HG03066 (cell line): ENCODE results near the gene GLOD4.
"Not testable (repeated sequence)": the region's sequence is repeated elsewhere in the genome, so short reads cannot be mapped to it uniquely, and the experiment has no call there.

Experiments
- ATAC-seq: cut with Tn5 transposase; IDR thresholded peaks from one replicate; pipeline ENCODE4 v1.9.1; 2021; ENCODE audit warnings: low read depth; ENCODE audit not compliant: unreplicated experiment

The GLOD4 gene

DNA sequence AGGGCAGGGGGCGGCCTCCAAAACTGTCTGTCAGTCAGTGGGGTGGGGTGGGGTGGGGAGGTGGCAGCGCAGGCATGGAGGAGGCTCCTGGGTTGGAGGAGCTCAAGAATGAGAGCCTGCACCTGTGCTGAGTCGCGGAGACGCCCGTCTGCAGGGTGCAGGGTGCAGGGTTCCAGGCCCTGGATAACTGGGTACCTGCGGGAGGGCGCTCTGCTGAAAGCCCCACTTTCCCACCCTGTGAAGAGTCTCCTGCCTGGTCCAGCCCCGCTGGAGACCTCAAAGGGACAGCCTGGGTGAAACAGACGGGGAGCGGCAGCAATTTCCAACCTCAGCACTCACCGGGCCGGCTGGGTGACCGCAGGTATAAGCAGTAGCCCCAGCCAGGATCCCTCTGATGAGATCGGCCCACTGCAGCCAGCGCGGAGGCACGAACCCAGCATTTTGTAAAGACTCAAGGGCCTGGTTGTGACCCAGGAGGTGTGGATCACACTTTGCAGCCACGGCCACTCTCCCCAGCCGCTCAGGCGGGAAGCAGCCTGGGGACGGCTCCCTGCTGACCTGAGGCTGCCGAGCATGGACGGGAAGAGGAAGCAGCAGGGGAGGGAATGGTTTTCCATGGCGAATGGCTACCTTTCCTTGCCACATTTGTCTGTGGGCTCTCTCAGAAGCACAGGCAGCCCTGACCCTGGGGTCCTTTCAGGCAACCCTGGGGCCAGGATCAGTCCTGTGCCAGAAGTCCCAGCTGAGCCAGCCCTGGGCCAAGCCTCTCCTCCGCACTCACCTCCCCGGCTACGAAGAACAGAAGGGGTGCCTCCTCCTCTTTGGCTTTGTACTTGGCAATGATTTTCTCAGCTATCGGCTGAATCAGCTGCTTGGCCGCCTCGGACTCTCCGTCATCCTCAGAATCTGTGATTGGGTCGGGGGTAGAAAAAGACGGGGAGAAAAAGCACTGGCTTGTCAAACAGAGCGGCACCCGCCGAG is 21.1 kb upstream of the GLOD4 start:
- no peak for ATAC-seq

DNA sequence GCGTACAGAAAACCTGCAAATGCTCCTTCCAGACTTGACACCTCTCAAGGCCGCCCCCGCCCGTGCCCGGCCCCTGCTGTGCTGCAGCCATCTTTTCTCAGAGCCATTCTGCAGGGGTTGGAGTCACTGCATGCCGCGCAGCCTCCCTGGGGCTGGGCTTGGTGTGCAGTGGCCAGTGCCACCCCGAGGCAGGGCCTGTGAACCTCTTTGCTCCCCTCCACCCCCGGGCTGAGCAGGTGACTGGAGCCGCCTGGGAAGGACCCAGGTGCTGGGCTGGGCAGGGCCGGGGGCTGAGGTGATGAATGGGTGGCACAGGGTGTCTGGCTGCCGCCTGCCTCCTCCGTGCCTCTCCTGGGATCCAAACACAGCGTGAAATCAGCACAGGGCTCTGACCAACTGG is 20.4 kb upstream of the GLOD4 start:
- no peak for ATAC-seq

DNA sequence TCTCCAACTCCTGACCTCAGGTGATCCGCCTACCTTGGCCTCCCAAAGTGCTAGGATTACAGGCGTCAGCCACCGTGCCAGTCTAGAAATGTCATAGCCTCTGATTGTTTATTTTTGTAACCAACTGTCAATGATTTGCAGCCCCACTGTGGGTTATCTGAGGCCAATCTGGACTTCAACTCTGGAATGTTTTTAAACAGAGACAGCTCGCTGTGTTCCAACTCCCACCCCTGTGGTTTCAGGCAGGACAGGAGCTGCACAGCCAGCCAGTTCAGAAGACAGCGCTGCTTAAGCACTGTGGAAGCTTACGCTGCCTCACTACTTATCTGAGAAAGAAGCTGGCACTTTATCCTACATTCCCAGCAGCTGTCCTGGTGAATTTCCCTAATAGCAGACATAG is 19.6 kb upstream of the GLOD4 start:
- no peak for ATAC-seq

DNA sequence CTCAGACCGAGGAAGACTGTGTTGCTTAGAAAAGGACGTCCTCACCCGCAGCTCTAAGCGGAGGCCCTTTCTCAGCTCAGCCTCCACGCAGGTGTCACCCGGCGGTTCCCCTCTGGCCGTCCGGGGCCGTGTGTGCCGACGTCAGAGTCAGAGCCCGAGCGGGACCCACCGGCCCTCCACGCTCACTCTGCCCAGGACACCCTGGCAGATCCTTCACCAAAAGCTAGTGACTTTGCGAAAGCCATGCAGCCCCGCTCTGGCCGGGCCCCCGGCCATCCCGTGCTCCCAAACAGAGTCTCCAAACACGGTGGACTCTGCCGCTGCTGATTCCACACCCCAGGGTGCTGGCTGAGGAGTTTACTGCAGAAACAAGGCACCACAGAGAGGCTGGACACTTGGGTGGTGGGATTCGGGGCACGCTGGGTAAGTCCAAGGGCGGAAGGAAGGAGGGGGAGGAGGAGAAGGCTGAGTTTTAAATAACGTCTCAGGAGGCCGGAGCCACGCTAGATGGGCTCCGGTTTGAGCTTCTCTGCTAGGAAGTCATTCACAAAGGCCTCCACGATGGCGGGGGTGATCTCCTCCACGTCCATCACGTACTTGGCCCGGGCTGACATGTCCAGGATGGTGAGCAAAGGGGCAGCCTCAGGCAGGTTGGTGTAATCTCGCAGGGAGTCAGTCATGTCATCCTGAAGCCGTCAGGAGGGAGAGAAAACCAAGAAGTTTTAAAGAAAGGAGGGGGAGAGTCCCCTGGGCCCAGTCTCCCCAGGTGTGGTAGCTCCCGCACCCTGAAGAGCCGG is 18.6 kb upstream of the GLOD4 start:
- ATAC-seq, result no peak

DNA sequence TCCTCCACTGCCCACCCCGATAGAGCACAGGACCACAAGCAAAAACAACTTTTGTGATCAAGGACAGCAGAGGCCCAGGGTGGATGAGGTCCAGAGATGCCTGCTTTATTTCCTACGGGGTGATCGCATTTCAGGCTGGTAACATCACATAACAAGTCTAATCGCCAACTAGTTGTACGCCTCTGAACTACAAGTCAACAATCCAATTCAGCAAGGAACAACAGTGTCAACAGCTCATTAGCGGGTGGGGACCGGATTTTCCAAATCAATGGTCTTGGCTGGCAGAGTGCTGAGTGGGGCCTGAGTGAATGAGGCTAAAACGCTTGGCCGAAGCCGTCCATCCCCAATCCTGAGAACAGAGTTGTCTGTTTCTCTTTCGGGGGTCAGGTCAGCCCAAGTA is 17.2 kb upstream of the GLOD4 start:
- no peak for ATAC-seq

DNA sequence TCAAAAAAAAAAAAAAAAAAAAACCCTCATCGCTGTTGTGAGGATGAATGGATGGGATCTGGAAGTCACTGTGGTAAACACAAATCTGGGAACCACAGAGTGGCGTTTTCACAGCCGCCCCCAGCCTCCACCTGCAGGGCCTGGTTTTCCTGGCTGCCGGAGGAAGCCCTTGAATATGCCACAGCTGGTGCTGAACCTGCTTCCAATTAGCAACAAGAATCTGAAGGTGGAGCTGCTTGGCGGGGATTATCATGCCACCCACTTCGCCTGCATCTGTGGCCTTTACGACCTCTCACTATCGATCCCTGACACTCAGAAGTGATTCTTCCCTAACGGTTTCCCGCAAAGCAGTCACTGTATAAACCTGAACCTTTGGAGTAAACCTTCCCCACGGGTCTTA is 16.2 kb upstream of the GLOD4 start:
- no peak for ATAC-seq

DNA sequence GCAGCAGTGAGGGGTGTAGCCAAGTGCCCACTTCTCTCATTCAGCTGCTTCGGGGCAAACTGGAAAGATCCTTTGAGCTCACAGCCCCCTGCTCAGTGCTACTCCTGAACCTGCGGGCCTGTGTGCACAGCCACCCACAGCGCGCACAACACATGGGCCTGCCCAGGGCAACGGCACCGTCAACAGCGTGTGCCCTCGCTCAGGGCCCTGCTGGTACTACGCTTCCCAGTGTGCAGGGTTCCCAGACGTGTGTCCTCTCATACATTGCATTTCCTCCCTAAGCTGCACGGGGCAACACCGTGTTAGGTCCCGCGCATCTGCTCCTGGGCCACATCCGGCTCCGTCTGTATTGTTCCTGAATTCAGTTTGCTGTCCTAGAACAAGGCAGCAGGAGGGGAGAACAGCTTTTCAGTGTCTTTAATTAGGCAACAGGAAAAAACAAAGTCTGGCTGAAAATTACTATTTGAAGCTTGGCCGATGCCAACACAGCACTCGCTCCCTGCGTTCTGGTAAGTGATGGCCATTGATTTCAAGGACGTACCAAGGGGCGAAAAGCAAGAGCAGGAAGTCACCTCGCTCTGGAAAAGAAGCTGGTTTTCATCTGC is 15.3 kb upstream of the GLOD4 start:
- no peak for ATAC-seq

DNA sequence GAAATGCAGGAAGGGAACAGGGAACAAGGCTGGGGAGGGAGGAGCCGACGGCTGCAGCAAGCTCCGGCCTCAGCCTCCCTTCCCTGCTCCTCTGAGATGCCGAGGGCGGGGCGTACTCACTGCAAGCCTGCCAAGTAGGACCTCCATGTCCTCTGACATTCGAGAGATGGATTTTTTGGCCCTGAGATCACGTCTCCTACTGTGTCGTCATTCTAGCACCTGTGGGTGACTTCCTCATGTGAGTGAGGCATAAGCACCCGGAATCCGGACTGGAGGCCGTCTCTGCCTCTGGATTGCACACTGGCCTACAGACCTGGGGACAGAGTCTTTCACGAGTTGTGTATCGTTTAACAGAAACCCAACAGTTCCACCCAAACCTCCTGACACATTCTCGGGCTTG is 14.5 kb upstream of the GLOD4 start:
- no peak for ATAC-seq

DNA sequence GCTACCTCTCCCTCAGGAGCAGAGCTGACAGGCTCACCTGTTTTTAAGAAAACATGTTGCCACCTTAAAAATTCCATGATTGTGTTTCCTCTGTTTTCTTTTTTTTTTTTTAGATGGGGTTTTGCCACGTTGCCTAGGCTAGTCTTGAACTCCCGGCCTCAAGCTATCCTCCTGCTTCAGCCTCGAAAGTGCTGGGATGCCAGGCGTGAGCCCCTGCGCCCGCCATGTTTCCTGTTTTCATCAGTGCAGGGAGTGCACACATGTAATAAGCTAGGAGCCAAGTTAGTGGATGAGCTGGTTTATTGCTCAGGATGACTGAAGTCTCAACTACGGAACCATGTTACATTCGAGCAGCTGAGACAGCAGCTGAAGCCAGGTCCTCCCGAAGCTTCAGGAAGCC is 13.6 kb upstream of the GLOD4 start:
- ATAC-seq, result no peak

DNA sequence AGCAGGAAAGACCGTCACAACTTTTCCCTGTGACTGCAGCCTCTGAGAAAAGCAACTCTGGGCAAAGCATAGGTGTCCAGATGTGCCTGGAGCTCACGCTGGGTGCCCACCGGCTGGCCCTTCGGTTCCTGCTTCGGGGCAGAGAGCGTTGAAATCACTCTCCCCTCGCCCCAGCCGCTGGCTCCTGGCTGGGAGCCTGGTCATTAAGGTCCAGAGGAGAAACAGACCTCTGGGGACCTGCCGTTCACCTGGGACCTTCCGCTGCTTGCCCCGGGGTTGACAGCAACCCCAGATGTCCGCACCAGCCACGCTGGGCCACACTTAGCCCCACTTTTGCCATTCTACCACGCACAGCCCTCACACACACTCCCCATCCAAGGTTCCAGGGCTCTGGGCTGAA is 13.2 kb upstream of the GLOD4 start:
- ATAC-seq, result no peak

DNA sequence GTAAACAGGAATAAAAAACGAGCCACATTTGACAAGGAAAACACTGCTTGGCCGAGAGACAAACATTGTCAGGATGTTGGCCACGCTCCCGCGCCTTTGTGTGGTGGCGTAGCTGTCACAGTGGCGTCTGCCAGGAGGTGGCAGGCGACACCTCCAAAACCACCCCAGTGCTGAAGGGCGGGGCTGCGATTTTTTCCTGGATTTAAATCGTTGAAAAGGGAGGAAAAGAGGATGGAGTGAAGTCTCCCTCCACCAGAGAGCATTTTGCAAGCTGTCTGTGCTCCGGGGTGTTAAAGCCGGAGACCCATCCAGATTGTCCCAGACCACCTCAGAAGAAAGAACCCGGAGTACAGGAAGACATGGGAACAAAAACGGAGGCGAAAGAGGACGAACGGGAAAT is 12.8 kb upstream of the GLOD4 start:
- no peak for ATAC-seq

DNA sequence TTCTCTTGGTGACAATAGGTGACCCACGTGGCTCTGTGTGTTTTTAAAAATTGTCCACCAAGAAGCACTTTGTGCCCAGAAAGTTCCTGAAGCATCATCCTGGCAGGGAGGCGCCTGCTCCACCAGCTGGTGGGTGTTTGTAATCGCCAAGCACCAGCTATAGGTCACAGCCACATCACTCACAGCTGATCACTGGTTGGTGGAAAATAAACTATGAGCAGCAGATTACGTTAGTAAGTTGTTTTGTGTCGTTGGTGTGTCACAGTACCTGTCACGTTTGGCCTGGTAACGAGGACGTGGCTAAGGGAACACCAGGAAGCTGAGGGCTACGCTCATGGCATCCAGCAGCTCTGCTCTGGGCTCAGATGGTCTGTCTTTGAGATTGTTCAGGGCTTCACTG is 10.2 kb upstream of the GLOD4 start:
- no peak for ATAC-seq

DNA sequence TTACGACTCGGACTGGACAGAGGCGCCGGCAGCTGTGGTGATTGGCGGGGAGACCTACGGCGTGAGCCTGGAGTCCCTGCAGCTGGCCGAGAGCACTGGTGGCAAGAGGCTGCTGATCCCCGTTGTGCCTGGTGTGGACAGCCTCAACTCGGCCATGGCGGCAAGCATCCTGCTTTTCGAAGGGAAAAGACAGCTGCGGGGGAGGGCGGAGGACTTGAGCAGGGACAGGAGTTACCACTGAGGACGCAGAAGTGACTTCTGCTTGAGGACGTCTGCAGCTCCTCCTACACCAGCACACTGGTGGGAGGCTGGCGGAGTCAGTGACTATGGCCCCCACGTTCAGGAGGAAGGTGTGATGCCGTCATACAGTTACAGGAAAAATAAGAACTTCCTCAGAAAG is 9.7 kb upstream of the GLOD4 start:
- no peak for ATAC-seq

DNA sequence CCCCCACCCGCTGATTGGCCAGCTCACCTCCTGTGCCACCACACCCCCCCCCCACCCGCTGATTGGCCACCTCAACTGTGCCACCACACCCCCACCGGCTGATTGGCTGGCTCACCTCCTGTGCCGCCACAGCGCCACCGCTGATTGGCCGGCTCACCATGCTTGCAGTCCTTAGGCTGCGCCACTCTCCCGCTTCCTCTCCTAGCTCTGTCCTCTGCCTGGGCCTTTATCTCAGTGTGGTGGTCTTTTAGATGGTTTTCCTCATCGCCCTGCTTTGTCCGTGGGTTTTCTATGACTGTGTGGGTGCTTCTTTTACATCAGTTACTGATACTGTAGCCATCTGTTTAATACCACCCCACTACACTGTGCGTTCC is 8.8 kb upstream of the GLOD4 start:
- ATAC-seq, result not testable (repeated sequence)

DNA sequence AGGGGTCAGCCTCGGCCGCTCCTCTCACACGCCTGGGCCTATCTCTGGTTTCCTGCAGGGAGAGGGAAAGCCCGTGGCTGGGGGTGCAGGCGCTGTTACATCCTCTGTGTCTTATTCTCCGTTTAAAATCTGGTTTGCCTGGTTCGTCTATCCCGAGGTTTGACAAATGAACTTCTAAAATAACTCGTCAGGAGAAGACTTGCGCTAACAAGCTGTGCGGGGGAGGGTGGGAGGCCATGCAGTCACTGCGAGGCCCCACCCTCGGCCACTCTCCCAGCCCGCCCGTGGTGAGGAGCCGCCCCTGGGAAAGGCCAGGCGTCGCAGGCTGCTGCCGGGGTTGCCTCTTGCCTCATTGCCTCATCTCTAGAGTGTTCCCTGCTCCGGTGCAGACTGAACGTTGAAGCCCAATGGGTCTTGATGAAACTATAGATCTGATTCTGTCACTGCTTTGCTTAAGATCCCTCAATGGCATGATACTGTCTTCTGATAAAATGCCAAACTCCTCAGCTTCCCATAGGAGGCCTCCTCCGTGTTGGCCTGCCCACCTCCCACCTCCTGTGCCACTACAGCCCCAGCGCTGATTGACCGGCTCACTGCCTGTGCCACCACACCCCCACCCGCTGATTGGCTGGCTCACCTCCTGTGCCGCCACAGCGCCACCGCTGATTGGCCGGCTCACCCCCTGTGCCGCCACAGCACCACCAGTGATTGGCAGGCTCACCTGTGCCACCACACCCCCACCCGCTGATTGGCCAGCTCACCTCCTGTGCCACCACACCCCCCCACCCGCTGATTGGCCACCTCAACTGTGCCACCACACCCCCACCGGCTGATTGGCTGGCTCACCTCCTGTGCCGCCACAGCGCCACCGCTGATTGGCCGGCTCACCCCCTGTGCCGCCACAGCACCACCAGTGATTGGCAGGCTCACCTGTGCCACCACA is 8.1 kb upstream of the GLOD4 start:
- not testable (repeated sequence) for ATAC-seq

DNA sequence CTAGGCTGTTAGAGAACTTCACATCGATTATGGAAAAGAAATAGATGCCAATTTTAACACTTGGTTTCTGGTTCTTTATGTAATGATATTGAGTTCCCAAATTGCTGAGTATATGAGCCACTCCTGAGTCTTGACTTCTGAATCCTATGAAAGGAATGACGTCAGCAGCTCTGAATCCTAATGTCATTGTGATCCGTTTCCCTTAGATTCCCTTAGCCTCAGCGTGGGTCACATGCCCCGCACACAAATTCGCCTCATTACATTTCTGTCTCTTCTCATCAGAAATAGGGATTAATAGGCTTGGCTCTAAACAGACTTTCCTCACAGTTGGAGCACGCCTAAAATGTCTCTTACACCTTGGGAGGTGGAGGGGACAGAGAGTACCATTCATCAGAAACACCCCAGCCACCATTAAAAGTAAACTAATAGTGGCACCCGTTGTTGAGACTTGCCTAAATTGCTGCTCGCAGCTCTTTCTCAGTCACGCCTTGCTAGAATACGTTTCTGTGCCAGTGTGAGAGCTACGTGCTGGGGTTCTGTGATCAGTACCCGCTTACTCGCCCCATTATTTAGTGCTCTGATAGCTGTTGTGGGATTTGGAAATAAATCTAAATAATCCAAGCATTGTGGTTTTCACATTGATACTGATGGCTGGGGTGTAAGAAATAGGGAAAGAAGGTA is 7.2 kb upstream of the GLOD4 start:
- no peak for ATAC-seq

DNA sequence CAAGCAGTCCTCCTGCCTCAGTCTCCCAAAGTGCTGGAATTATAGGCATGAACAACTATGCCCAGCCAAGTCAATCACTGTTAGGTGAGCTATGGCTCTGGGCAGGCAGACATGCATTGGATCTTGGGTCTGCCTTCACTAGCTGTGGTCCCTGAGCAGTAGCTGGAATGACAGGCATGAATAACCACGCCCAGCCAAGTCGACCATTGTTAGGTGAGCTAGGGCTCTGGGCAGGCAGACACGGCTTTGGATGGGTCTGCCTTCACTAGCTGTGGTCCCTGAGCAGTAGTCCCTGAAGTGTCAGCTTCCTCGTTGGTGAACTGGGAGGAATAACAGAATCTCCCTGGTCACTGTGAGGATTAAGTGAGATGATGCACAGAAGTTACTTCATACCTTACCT is 6.5 kb upstream of the GLOD4 start:
- no peak for ATAC-seq

DNA sequence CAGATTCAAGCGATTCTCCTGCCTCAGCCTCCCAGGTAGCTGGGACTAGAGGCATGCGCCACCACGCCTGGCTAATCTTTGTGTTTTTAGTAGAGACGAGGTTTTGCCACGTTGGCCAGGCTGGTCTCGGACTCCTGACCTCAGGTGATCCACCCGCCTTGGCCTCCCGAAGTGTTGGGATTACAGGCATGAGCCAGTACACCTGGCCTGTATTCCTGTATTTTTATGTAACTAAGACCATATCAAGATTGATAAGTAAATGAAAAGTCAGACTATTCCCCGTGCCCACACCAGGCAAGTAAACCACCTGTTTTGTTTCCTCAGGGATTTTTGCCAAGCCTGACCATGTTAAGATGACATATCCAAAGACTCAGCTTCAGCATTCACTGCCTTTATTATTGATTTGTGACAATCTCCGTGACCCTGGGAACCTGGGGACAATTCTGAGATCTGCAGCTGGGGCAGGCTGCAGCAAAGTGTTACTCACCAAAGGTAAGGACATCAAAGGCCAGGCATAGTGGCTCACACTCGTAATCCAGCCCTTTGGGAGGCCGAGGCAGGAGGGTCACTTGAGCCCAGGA is 5.7 kb upstream of the GLOD4 start:
- ATAC-seq, result no peak

DNA sequence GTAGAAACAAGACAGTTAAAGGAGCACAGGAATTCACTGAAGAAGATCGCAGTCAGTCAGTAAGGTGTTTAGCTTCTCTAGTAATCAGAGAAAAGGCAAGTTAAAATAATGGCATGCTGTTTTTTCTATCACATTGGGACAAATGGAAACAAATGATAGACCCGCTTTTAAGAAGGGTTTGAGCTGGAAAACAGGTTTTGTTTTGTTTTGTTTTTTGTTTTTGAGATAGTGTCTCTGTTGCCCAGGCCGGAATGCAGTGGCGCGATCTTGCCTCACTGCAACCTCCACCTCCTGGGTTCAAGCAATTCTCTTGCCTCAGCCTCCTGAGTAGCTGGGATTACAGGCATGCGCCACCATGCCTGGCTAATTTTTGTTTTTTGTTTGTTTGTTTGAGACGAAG is 3.8 kb upstream of the GLOD4 start:
- ATAC-seq, result not testable (repeated sequence)
